Measurements from ENCODE around the gene ABCC4. TPM values are rescaled to one million over a fixed set of nuclear protein-coding genes. Genes with fewer than 3 reads are reported as not detected.

The ABCC4 gene
- polyA plus RNA-seq, 1 donor: 24.7 TPM

DNA sequence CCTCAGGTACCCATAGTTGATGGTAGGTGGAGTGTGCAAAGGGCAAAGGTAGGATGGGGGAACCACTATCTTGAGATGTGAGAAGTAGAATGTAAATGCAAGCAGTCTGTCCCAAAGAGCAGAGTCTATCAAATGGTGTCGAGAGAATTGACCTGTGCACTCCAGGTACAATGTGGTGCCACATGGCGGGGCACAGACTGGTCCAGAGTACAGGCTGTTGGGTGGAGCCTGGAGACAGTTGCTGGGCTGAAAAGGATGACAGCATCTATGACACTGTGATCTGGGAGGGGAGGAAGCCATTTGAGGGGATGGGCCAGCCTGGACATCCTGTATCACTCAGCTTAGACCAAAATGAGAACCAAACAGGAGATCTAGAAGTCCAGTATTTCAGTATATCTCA lies 180.6 kb downstream of the ABCC4 start:
- DNase-seq: no peak

DNA sequence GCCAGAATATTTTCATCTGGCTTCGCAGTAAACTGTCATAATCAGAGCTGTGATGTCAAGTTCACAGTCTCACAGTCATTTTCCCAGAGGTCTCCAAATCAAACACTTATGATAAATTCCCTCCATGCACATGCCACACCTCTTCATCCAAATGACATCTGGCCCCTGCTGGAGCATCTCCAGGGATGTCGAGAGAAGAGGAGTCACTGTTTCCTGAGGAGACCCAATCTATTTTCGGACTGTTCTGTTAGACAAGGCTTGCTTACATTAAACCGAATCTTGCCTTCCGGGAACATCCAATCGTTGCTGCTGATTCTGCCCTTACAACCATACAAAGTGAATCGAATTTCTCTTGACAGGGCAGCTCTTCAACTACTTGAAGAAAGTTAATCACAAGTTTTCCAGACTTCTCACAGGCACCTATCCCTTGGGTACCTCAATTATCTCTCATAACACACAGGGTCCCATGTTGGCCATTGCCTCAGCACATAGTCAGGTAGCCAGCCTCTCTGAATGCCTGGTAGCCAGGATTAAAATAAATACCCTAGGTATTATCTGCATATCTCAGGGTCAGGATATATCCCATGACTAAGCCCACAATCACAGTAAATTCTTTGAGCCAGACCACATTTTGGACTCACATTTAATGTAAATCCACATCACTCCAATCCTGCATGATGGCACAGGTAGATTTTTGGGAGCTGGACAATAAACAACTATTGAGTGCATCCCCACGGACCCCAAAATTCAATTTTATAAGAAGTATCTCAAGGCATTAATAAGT lies 182.5 kb downstream of the ABCC4 start:
- no peak for DNase-seq

GRCh38 chr13:95117092-95117491 lies 184.2 kb downstream of the ABCC4 start:
- no peak for DNase-seq

DNA sequence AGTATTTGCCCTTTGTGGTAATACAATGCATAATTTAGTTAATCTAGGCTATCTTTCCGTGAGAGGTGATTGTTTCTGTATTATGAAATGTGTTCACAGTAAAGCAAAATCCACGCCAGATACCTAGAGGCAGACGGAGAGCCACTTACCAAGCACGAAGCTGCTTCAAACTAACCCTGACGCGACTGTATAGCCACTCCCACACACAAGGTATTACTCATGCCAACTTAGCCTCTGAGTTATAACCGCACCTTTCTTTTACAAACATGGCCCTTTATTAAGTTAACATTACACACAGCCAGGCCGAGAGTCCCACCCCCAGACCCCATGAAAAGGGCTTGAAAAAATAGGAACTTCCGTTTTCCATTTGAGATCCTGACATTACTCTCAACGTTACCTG lies 185.7 kb downstream of the ABCC4 start:
- no peak for DNase-seq

- no peak for DNase-seq
Measured at GRCh38 chr13:95113601-95114000, 187.7 kb downstream of the ABCC4 start.

GRCh38 chr13:95112883-95113282 lies 188.4 kb downstream of the ABCC4 start:
- DNase-seq: no peak

GRCh38 chr13:95111608-95112007 lies 189.6 kb downstream of the ABCC4 start:
- no peak for DNase-seq

DNA sequence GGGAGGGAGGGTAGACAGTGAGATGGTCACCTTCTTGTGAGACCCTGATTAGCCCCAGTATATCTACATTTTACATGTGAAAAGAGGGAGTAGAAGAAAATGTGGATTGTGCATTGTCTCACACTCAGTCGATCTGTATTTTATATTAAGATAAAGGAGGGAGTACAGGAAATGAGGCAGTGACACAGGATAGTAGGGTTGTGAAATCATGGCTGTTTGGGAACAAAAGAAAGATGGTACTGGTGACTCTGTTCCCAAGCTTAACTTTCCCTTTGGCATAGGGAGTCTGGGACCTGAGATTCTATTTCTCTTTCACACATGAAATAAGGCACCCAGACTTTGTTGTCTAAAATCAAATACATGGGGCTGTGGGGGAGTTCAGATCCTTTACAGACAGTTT lies 194.7 kb downstream of the ABCC4 start:
- DNase-seq: no peak

- DNase-seq: no peak
Measured at GRCh38 chr13:95100525-95101433, 200.5 kb downstream of the ABCC4 start.

- DNase-seq: no peak
Measured at GRCh38 chr13:95099541-95099940, 201.7 kb downstream of the ABCC4 start.

DNA sequence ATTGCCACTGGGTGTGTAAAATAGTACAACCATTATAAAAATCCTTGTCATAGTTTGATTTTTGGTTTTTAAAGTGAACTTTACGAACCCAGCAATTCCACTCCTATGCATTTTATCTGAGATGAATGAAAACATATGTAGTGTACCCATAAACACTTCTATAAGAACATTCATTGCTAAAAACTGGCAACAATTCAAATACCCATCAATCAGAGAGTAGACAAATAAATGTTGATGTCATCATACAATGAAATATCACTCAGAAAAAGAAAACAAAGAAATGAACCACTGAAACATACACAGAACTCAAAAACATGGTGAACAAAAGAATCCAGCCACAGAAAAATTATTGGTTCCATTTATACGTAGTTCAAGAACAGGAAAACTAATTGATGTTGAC lies 202.3 kb downstream of the ABCC4 start:
- DNase-seq: no peak

DNA sequence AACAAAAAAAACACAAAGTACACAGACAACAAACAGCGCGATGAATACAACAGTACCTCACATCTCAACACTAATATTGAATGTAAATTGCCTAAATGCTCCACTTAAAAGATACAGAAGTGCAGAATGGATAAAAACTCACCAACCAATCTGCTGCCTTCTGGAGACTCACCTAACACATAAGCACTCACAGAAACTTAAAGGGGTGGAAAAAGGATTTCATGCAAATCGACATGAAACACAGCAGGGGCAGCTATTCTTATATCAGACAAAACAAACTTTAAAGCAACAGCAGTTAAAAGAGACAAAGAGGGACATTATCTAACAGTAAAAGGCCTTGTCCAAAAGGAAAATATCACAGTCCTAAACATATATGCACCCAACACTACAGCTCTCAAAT lies 209.5 kb downstream of the ABCC4 start:
- no peak for DNase-seq

DNA sequence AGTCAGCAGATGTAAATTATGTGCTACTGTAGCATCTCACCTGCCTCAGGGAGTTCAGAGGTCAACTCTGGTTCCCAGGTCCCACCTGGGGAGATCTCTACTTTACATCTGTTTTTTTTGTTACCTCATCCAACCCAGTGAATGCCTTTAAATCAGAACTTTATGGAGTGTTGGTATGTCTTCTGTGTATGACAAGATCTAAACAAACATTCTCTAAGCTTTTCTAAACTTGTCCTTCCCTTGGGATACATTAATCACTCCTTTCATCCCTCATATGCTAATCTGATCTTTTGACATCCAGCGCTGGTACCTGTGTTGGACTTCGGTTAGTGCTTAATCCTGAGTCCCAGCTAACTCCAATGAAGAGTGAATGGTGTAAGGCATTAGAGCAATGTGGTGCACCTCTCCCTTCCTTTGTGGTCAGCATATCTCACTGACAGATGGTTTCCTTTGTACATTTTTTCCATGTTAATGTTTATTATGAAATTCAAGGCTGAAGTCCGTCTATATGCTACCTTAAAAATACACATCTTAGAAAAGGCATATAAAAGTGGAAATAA lies 213.4 kb downstream of the ABCC4 start:
- DNase-seq: no peak

GRCh38 chr13:95086761-95087160 lies 214.5 kb downstream of the ABCC4 start:
- DNase-seq: no peak

GRCh38 chr13:95083758-95084157 lies 217.5 kb downstream of the ABCC4 start:
- DNase-seq: no peak

DNA sequence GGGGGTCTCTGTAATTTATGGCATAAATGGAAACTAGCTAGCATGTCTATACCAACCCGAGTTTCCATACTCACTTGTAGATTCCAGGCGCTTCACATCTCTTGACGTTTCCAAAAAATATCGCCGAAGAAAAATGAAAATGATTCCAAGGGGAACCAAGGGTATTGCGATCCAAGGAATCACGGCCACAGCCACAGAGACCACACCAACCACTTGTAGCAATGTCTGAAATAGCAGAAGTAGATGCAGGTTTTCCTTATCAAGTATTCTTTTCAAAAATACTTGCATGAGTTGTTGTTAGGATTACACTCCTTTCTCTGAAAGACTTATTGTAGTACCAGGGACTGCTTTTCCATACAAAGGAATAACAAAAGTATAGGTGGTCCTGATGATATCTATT lies 218.2 kb downstream of the ABCC4 start:
- no peak for DNase-seq

GRCh38 chr13:95075506-95075905 lies 225.7 kb downstream of the ABCC4 start:
- no peak for DNase-seq

DNA sequence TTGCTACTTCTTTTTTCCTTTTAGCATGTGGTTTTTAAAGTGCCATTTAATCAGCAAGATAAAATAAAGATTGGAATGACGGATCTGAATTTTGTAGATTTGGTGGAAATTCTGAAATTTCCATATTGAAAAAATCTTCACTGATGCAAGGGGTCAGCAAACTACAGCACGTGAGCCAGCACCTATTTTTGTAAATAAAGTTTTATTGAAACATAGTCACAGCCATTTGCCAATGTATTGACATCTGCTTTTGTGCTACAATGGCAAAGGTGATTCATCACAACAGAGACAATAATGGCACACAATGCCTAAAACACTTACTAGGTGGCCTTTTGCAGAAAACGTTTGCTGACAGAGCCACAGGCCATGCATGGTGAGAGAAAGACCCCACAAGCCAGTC lies 226.4 kb downstream of the ABCC4 start:
- no peak for DNase-seq

DNA sequence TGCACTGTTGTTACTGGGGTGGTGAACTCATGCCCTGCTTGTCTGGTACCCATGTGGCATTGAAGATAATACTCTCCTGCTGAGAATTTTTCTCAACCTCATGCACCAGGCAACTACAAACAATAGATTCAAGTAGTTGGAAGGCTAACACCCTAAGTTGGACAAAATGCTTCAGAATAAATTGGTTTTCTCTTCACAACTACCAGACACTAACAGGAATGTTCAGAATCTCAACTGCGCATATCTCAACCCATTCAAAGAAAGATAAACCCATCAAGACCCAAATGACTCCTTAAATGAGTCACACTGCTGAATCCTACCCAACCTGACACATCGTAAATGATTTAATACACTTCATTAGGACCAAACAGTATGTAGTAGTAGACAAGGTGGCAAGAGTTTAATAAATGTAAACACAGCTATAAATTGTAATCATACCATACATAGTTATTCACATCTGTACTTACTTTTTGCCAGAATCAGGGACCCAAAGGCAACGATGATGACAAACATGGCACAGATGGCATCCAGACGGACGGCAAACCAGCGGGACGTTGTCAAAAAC lies 227.4 kb downstream of the ABCC4 start:
- DNase-seq: no peak

GRCh38 chr13:95067303-95067702 lies 233.9 kb downstream of the ABCC4 start:
- no peak for DNase-seq

DNA sequence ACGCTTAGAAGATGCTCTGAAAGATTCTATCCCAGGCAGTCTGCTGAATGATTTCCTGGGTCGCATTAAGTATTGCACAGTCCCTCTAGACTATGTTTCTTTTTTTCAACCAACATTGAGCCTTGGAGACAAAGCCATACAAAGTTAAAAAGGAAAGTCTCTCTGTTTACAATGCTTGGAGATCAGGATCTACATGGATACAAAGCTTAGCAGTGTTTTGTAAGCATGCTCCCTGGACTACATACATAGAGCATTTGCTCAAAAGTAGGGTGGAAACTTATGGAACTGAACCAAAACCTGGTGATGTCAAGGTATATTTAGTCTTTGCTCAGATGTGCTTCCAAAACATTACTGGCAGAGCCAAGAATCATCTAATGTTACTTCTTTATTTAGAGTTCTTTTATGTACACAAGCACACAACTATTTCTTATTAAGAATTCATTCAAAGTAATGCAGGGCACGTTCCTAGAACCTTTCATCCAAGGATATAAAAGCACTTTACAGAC lies 241.2 kb downstream of the ABCC4 start:
- DNase-seq: no peak

DNA sequence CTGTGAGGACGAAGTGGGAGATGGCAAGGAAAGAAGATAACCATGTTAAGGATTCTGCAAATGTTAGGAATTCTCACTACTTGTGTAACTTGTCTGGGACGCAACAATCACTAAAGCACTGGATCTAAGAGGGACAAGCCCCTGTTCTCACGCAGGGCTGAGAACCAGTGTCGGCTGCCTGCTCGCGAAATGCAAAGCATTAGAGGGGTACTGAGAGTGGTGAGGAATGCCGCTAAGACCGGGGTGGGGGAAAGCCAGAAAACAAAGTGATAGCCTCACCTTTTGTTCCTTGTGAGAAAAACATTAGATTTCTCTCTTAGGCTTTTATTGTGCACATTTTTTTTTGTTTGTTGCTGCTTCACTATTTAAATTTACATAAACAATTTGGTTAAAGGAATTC lies 241.9 kb downstream of the ABCC4 start:
- no peak for DNase-seq

GRCh38 chr13:95058680-95059079 lies 242.6 kb downstream of the ABCC4 start:
- DNase-seq: no peak

Measured in left kidney (tissue), 2 donors.